ENCODE results near the gene ARL14EPL. TPM values are rescaled to one million over a fixed set of nuclear protein-coding genes. Genes with fewer than 3 reads are reported as not detected.

The ARL14EPL gene
- not detected for total RNA-seq

- Mint-ChIP-seq H3K9me3 (no peaks in the 10 kb centered on the region), H3K27ac (no peak within 1 kb of the TSS), H3K4me3 (no peak within 1 kb of the TSS), H3K27me3 (peaks cover 18% of the 10 kb centered on the region), H3K4me1 (ENCODE audit: low read depth) (no peaks in the 10 kb centered on the region), H3K36me3 (no peaks in the 10 kb centered on the region)
- ChIA-PET CTCF (no interaction called here), POLR2A (no interaction called here)
- DNase-seq, result no peak
- intact Hi-C loops (cut with micrococcal nuclease), result no loop called here
Measured at GRCh38 chr5:116032094-116032517, at the start of gene ARL14EPL. Gene ARL14EPL, plus strand, starts transcription at chr5:116032472. Its CDS starts 18,994 bp downstream, at chr5:116051466.

GRCh38 chr5:115983519-115983918 is 48.8 kb upstream of the ARL14EPL start:
- H3K27me3 Mint-ChIP-seq, result peaks cover 18% of the 10 kb centered on the region
- H3K36me3 Mint-ChIP-seq, result no peaks in the 10 kb centered on the region
- CTCF ChIA-PET, result no interaction called here
- no peak overlapping the region for H3K27ac Mint-ChIP-seq
- H3K4me3 Mint-ChIP-seq, result no peak overlapping the region
- H3K9me3 Mint-ChIP-seq, result no peaks in the 10 kb centered on the region
- H3K4me1 Mint-ChIP-seq (ENCODE audit: low read depth), result no peaks in the 10 kb centered on the region
- intact Hi-C loops (cut with micrococcal nuclease), result no loop called here
- POLR2A ChIA-PET, result no interaction called here
- no peak for DNase-seq

DNA sequence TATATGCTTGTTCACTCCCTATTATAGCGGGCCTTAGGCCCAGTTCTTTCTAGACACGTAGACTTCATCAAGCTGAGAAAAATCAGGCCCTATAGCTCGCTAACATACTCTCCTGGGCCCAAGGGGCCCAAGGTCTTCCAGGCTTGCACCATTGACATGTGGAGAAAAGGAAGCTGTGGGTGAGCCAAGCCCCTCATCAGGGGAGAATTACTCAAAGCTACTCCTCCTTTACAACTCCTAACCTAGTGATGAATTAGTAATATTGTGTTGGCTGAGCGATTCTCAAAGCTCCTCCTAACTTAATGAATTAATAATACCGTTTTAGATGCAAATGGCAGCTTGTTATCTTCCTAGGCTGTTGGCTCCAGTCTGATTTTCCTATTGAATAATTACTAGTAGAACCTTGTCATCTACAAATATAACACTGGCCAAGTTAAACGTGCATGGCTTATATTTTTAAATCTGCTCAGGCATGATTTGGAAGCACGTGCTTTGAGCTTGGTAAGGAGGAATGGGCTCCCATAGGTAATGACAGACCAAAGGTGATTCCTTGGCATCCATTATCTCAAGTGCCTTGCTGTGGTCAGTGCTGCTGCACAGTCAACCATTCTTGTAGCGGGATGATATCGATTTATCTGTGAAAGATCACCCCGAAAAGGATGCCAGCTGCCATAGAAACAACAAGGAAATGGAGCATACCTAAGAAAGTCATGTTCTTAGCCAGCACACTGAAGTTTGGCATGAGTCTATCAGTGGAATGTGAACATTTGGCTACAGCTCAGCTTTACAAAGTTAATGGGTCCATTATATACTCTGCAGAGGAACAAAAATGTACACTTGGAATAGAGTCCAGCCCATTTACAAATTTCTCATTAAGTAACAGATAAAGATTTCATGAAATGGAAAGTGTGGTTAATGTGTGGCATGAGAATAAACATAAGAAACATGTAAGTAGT is 46.2 kb upstream of the ARL14EPL start:
- Mint-ChIP-seq H3K4me3 (no peak overlapping the region), H3K4me1 (ENCODE audit: low read depth) (no peaks in the 10 kb centered on the region), H3K27ac (no peak overlapping the region), H3K27me3 (peaks cover 4% of the 10 kb centered on the region), H3K9me3 (no peaks in the 10 kb centered on the region), H3K36me3 (no peaks in the 10 kb centered on the region)
- ChIA-PET POLR2A (no interaction called here), CTCF (no interaction called here)
- intact Hi-C loops (cut with micrococcal nuclease), result no loop called here
- DNase-seq, result no peak

- Mint-ChIP-seq H3K27me3 (peaks cover 2% of the 10 kb centered on the region), H3K9me3 (no peaks in the 10 kb centered on the region), H3K36me3 (no peaks in the 10 kb centered on the region), H3K4me1 (ENCODE audit: low read depth) (no peaks in the 10 kb centered on the region), H3K27ac (no peak overlapping the region), H3K4me3 (no peak overlapping the region)
- ChIA-PET POLR2A (no interaction called here), CTCF (no interaction called here)
- intact Hi-C loops (cut with micrococcal nuclease), result no loop called here
- DNase-seq, result no peak
Measured at GRCh38 chr5:115988002-115988401, 44.3 kb upstream of the ARL14EPL start.

DNA sequence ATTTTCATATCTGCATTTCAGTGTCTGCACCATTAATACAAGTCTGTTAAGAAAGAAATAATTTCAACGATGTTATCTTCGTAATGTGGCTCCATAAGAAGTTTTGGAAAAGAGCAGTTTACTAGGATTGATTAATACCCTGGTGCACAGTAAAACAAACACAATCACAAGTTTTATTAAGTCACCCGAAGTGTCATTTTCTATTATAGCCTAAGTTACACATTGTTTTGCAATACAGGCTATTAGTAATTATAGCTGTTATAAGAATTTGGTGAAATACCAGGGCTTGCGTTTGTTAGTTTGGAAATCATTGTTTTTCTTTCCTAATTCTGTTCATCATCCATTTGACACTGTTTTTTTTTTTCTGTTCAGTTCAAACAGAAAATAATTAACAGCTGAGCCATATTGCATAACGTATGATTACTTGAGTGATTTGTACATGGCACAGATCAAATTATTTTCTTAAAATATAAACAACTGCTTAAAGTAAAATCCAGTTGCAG is 39.4 kb upstream of the ARL14EPL start:
- no peak for DNase-seq
- ChIA-PET CTCF (no interaction called here), POLR2A (no interaction called here)
- Mint-ChIP-seq H3K36me3 (no peaks in the 10 kb centered on the region), H3K4me3 (no peak overlapping the region), H3K27me3 (peaks cover 4% of the 10 kb centered on the region), H3K27ac (no peak overlapping the region), H3K4me1 (ENCODE audit: low read depth) (no peaks in the 10 kb centered on the region), H3K9me3 (no peaks in the 10 kb centered on the region)
- intact Hi-C loops (cut with micrococcal nuclease), result no loop called here

- H3K27me3 Mint-ChIP-seq, result peaks cover 5% of the 10 kb centered on the region
- H3K4me3 Mint-ChIP-seq, result no peak overlapping the region
- H3K27ac Mint-ChIP-seq, result no peak overlapping the region
- ChIA-PET CTCF (no interaction called here), POLR2A (no interaction called here)
- H3K36me3 Mint-ChIP-seq, result no peaks in the 10 kb centered on the region
- H3K4me1 Mint-ChIP-seq (ENCODE audit: low read depth), result no peaks in the 10 kb centered on the region
- intact Hi-C loops (cut with micrococcal nuclease), result no loop called here
- DNase-seq, result no peak
- no peaks in the 10 kb centered on the region for H3K9me3 Mint-ChIP-seq
Measured at GRCh38 chr5:115995351-115995750, 36.9 kb upstream of the ARL14EPL start.

GRCh38 chr5:116002116-116002906 is 30.0 kb upstream of the ARL14EPL start:
- H3K4me3 Mint-ChIP-seq, result no peak overlapping the region
- CTCF ChIA-PET, result no interaction called here
- POLR2A ChIA-PET, result no interaction called here
- intact Hi-C loops (cut with micrococcal nuclease), result no loop called here
- peaks cover 7% of the 10 kb centered on the region for H3K27me3 Mint-ChIP-seq
- H3K27ac Mint-ChIP-seq, result no peak overlapping the region
- H3K9me3 Mint-ChIP-seq, result no peaks in the 10 kb centered on the region
- DNase-seq, result no peak
- no peaks in the 10 kb centered on the region for H3K36me3 Mint-ChIP-seq
- H3K4me1 Mint-ChIP-seq (ENCODE audit: low read depth), result no peaks in the 10 kb centered on the region

DNA sequence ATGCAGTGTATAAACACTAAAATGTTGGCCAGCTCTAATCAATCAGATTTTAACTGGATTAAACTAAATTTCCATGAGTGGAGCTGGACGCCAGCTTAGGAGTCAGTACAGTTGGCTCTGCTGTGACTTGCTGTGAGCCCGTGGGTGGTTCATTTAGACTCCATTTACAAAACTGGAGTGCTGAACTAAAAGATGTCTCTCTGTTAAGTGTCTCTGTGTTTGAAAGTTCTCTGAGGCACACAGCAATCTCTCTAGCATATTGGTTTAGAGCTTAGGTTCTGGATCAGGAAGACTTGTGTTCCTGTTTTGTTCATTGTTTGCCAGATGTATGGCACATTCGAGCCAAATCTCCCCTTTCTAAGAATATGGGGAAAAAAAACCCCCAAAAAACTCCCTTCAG is 28.0 kb upstream of the ARL14EPL start:
- CTCF ChIA-PET, result no interaction called here

GRCh38 chr5:116009806-116010205 is 22.5 kb upstream of the ARL14EPL start:
- H3K27ac Mint-ChIP-seq, result no peak overlapping the region
- H3K36me3 Mint-ChIP-seq, result no peaks in the 10 kb centered on the region
- DNase-seq, result no peak
- H3K27me3 Mint-ChIP-seq, result peaks cover 10% of the 10 kb centered on the region
- CTCF ChIA-PET, result no interaction called here
- no peaks in the 10 kb centered on the region for H3K4me1 Mint-ChIP-seq (ENCODE audit: low read depth)
- H3K4me3 Mint-ChIP-seq, result no peak overlapping the region
- no peaks in the 10 kb centered on the region for H3K9me3 Mint-ChIP-seq
- POLR2A ChIA-PET, result no interaction called here
- intact Hi-C loops (cut with micrococcal nuclease), result no loop called here

More for the DNA sequence above, 28.0 kb upstream of the ARL14EPL start:
- POLR2A ChIA-PET, result no interaction called here
- Mint-ChIP-seq H3K4me1 (ENCODE audit: low read depth) (no peaks in the 10 kb centered on the region), H3K27ac (no peak overlapping the region), H3K36me3 (no peaks in the 10 kb centered on the region), H3K4me3 (no peak overlapping the region), H3K9me3 (no peaks in the 10 kb centered on the region), H3K27me3 (peaks cover 7% of the 10 kb centered on the region)
- DNase-seq, result no peak
- intact Hi-C loops (cut with micrococcal nuclease), result no loop called here

DNA sequence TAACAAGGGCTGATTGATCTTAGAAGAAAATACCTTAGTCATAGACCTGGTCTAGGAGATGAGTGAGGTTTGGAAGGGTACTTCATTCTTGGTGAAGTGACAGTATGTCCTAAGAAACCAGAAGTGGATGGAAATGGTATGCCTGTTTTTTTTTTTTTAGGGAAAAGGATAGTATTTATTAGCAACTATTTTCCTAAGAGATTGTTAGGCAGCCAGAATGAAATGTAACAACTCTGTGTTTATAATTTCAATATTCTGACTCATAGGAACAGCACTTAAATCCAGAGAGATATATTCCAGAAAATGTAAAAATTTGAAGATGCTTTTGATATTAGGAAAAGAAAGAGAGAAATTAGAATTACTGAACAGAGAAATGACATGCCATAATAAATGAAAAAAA is 21.2 kb upstream of the ARL14EPL start:
- peaks cover 10% of the 10 kb centered on the region for H3K27me3 Mint-ChIP-seq
- ChIA-PET CTCF (no interaction called here), POLR2A (no interaction called here)
- H3K4me1 Mint-ChIP-seq (ENCODE audit: low read depth), result no peaks in the 10 kb centered on the region
- H3K9me3 Mint-ChIP-seq, result no peaks in the 10 kb centered on the region
- H3K27ac Mint-ChIP-seq, result no peak overlapping the region
- H3K4me3 Mint-ChIP-seq, result no peak overlapping the region
- no peaks in the 10 kb centered on the region for H3K36me3 Mint-ChIP-seq
- DNase-seq, result no peak
- intact Hi-C loops (cut with micrococcal nuclease), result no loop called here

GRCh38 chr5:116013207-116013785 is 19.0 kb upstream of the ARL14EPL start:
- intact Hi-C loops (cut with micrococcal nuclease), result no loop called here
- DNase-seq, result no peak
- ChIA-PET POLR2A (no interaction called here), CTCF (no interaction called here)
- H3K4me3 Mint-ChIP-seq, result no peak overlapping the region
- no peak overlapping the region for H3K27ac Mint-ChIP-seq
- peaks cover 10% of the 10 kb centered on the region for H3K27me3 Mint-ChIP-seq
- H3K36me3 Mint-ChIP-seq, result no peaks in the 10 kb centered on the region
- H3K9me3 Mint-ChIP-seq, result no peaks in the 10 kb centered on the region
- no peaks in the 10 kb centered on the region for H3K4me1 Mint-ChIP-seq (ENCODE audit: low read depth)

DNA sequence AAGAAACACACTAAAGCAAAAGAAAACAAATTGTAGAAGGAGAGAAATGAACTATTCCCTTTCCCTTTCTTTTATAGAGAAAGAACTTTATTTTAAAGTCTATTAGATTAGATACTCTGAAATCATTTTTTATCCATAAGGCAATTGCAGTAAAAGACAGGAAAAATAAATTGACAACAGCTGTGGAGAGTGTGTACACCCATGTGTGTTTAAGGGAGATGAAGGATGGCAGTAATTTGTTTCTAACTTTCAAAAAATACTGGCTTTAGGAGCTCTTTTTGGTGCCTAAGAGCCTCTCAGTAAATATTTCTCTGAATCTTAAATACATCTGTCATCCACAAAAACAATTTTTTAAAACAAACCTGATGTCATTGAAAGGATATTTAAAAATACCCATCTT is 18.3 kb upstream of the ARL14EPL start:
- Mint-ChIP-seq H3K36me3 (no peaks in the 10 kb centered on the region), H3K27me3 (peaks cover 10% of the 10 kb centered on the region), H3K9me3 (no peaks in the 10 kb centered on the region), H3K27ac (no peak overlapping the region), H3K4me3 (no peak overlapping the region), H3K4me1 (ENCODE audit: low read depth) (no peaks in the 10 kb centered on the region)
- POLR2A ChIA-PET, result no interaction called here
- CTCF ChIA-PET, result no interaction called here
- intact Hi-C loops (cut with micrococcal nuclease), result no loop called here
- no peak for DNase-seq
